ENCODE measurements around the gene SYCP2.

Gene SYCP2

GRCh38 chr20:59945175-59945574, 11.7 kb upstream of the SYCP2 start:
- Histone ChIP-seq H3K4me3 (no peak overlapping the region), H3K27ac (no peak overlapping the region)

- Histone ChIP-seq H3K27ac (no peak overlapping the region), H3K4me3 (no peak overlapping the region)
Measured at GRCh38 chr20:59944726-59945125, 11.3 kb upstream of the SYCP2 start.

GRCh38 chr20:59942245-59942644, 8.8 kb upstream of the SYCP2 start:
- Histone ChIP-seq H3K4me3 (no peak overlapping the region), H3K27ac (peak overlapping the region in 1 of 21 experiments; percentile 90)

DNA sequence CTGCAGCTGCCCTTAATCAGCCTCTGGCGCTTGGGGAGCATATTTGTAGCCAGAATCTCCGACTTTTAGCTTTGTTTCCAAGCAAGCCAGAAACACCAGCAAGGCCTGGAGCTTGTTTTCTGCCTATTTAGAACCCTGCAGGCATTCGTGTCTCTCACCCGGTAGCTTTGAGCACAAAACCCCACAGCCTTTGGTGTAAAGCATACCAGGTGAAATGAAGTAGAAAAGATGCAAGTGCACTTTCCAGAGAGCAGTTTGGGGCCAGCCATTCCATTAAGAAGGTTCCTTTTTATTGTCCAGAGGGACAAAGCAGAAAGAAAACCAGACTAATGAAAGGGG, 7.5 kb upstream of the SYCP2 start:
- Histone ChIP-seq H3K27ac (peak overlapping the region in 20 of 21 experiments; percentile 76 to 99 (median 92)), H3K4me3 (peak overlapping the region; percentile 62 to 78 (median 74))

GRCh38 chr20:59940129-59940955, 6.9 kb upstream of the SYCP2 start, which contains the start of the genes FAM217B and PPP1R3D:
FAM217B (plus strand) TSS chr20:59940389; CDS start chr20:59943944, 3,555 bp downstream.
PPP1R3D (minus strand) TSS chr20:59940305; CDS start chr20:59939931, 374 bp downstream.
- peak within 1 kb of the TSS; percentile 55 to 99 (median 92) for H3K27ac ChIP-seq

GRCh38 chr20:59939879-59940128, 6.4 kb upstream of the SYCP2 start:
- peak overlapping the region; percentile 55 to 99 (median 91) for H3K27ac ChIP-seq

More at GRCh38 chr20:59940129-59940955, 6.9 kb upstream of the SYCP2 start, which contains the start of the genes FAM217B and PPP1R3D:
- H3K4me3 ChIP-seq, result peak within 1 kb of the TSS; percentile 62 to 78 (median 74)

GRCh38 chr20:59939052-59939878, 5.8 kb upstream of the SYCP2 start:
- peak overlapping the region; percentile 55 to 99 (median 91) for H3K27ac ChIP-seq
- peak overlapping the region; percentile 62 to 78 (median 74) for H3K4me3 ChIP-seq

More at GRCh38 chr20:59939879-59940128, 6.4 kb upstream of the SYCP2 start:
- peak overlapping the region; percentile 62 to 78 (median 74) for H3K4me3 ChIP-seq

DNA sequence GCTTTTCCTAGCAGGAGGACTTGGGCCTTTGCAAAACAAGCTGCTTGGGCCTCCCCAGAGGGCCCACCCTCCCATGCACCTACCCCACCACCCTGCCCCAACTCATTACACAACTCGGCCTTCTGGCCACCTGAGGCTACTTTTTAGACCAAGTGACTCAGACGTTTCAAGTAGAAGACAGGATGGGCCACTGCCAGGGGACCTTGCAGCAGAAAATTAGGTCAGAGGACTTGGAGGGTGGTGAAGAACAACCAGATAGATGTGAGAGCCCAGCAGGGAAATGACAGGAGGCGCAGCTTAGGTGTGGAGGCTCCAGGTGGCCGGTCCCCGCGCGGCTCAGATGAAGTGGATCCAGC, 5.2 kb upstream of the SYCP2 start:
- peak overlapping the region in 2 of 7 experiments; percentile 73 to 78 for H3K4me3 ChIP-seq
- H3K27ac ChIP-seq, result peak overlapping the region in 2 of 21 experiments; percentile 31 to 89

DNA sequence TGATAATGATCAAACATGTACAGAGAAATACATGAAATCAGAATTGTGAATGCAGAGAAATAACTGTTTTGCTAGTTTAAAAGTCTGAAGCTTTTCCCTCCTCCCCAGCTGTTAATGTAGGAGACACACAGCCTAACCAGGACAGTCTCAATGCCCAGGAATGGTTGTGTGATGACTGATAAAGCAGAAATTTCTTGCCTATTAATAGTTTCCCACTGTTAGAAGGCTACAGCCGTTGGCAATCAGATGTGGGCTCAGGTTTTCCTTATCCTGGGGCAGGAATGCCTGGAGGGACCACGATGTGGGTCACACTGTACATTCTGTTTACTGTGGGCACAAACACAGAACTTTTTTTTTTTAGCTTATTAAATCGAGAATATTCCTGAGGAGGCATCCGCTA, 4.8 kb upstream of the SYCP2 start:
- Histone ChIP-seq H3K27ac (peak overlapping the region in 1 of 21 experiments; percentile 19), H3K4me3 (no peak overlapping the region)

DNA sequence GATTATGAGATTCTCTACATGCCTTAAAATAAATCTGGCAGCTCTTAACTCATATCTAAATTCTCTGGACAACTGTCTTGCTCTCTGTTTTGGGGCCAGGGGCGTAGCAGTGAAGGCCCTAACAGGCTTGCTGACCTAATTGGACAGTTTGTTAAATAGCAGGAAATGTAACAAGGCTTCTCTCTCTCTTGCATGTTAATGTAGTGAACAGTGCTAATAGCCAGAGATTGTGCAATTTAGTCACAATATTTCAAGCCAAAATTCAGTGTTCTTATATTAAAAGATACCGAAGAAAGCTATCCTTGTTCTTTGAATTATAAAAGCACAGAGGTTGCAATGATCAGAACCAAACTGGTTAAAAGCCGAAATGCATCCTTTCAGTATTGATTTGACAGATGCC, 3.7 kb upstream of the SYCP2 start:
- Histone ChIP-seq H3K27ac (no peak overlapping the region), H3K4me3 (no peak overlapping the region)

DNA sequence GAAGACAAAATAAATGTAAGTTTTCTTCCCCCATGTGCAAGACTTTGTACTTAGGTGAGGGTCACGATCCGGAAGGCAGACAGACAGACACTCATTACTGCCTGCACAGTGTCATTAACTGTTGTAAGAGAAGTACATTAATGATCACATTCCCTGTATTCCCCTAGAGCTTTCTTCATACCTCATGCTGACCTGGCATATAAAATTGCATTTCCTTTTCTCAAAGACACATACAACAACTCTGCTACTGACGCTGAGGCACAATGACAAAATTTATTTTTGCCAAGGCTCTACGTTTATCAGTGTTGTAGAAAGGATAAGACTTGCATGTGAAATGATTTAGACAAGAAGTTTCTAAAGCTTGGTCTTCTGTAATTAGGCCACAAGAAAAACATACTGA, 3.0 kb upstream of the SYCP2 start:
- Histone ChIP-seq H3K27ac (no peak overlapping the region), H3K4me3 (no peak overlapping the region)

- Histone ChIP-seq H3K4me3 (no peak overlapping the region), H3K27ac (no peak overlapping the region)
Measured at GRCh38 chr20:59935457-59936185, 2.2 kb upstream of the SYCP2 start.

- H3K27ac ChIP-seq, result peak overlapping the region in 19 of 21 experiments; percentile 8 to 83 (median 57)
Measured at GRCh38 chr20:59933849-59934585, 580 bp upstream of the SYCP2 start.

GRCh38 chr20:59932616-59933295, 681 bp downstream of the SYCP2 start:
- peak overlapping the region in 3 of 21 experiments; percentile 36 to 61 (median 51) for H3K27ac ChIP-seq
- H3K4me3 ChIP-seq, result peak overlapping the region; percentile 49 to 71 (median 63)

More at GRCh38 chr20:59933849-59934585, 580 bp upstream of the SYCP2 start:
- H3K4me3 ChIP-seq, result peak overlapping the region; percentile 49 to 71 (median 63)

DNA sequence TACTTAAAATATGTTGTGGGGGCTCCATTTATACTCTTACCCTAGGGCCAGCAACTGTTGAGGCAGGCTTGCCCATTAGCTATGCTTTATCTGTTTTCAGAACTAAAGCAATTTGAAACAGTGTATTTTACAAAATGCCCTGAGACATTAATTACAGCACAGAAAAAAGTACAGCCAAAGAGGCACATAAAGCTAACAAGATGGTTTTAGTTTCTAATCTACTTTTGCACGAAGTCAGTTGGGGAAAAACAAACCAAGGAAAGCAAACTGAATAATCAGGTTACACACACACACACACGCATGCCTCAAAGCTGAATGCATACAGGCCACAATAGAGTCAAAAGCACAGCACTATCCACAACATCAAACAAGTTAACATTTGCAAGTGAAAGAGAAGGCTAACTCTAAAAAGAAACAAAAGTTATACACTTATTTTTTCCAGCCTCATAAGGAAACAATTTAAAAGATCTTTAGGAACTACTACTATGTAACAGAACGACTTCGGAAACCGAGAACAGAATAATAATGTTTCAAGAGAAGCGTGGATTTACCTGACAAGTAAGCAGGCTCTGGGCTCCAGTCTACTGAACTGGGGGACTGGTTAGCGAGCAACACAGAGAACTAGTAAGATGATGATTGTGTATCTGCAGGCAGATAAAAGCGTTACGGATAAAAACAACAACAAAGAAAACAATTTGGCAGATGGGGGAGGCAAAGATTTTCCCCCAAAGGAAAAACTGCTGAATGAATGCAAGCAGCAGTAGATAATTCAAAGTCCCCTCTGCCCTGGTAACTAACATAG, 1.7 kb downstream of the SYCP2 start:
- no peak overlapping the region for H3K27ac ChIP-seq
- H3K4me3 ChIP-seq, result no peak overlapping the region

GRCh38 chr20:59925899-59926298, 7.5 kb downstream of the SYCP2 start:
- H3K27ac ChIP-seq, result no peak overlapping the region

DNA sequence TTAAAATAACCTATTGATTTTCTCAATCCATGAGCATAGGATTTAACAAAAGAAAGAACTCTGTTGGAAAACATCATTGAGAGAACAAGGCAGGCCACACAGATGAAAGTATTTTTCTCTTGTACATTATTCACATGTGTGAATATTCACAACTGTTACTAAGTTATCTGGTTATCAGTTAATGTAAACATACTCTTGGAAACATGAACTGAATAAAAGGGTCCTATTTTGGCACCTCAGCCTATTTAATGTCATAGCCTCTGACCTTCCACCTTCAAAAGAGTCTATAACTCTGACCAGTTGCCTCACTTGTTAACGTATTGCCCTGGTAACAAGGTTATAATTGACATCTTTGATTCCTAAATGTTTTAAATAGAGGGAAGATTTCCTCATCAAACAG, 8.1 kb downstream of the SYCP2 start:
- Histone ChIP-seq H3K4me3 (no peak overlapping the region), H3K27ac (no peak overlapping the region)

More at GRCh38 chr20:59925899-59926298, 7.5 kb downstream of the SYCP2 start:
- no peak overlapping the region for H3K4me3 ChIP-seq

DNA sequence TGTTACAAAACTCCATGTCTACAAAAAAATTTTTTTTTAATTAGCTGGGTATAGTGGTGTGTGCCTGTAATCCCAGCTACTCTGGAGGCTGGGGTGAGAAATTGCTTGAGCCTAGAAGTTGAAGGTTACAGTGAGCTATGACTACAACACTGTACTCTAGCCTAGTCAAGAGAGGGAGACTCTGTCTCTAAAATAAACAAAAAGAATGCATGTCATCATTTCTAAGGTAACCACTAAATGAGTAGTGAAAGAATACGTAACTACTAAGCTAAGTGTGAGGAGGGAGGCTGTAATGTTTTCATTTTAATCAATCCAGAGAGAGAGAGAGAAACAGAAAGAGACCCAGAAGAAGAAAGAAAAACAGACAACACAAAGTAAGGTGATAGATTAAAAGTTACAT, 9.9 kb downstream of the SYCP2 start:
- Histone ChIP-seq H3K4me3 (no peak overlapping the region), H3K27ac (no peak overlapping the region)

All from skin epidermis (tissue), 12 donors.